ENCODE results near the gene ELMO2.
"Not testable (repeated sequence)": the region's sequence is repeated elsewhere in the genome, so short reads cannot be mapped to it uniquely, and the experiment has no call there.

ELMO2 gene

GRCh38 chr20:46402331-46402811 is 4.0 kb downstream of the ELMO2 start:
- no peak for DNase-seq

DNA sequence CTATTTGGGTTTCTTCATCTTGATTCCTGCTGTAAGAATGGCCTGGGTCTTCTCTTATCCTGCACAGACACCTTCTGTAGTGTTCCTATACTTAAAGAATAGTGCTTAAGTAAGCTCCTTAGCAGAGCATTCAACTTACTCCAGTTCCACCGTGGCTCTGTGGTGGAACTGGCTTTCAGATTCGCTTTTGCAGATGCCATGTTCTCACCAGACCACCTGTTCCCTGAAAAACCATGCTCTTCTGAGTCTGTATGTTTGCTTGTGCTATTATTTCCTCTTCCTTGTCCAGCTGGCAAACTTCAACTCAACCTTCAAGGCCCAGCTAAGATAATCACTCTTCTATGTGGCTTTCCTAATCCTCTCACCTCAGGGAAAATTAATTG is 4.9 kb downstream of the ELMO2 start:
- no peak for DNase-seq

DNA sequence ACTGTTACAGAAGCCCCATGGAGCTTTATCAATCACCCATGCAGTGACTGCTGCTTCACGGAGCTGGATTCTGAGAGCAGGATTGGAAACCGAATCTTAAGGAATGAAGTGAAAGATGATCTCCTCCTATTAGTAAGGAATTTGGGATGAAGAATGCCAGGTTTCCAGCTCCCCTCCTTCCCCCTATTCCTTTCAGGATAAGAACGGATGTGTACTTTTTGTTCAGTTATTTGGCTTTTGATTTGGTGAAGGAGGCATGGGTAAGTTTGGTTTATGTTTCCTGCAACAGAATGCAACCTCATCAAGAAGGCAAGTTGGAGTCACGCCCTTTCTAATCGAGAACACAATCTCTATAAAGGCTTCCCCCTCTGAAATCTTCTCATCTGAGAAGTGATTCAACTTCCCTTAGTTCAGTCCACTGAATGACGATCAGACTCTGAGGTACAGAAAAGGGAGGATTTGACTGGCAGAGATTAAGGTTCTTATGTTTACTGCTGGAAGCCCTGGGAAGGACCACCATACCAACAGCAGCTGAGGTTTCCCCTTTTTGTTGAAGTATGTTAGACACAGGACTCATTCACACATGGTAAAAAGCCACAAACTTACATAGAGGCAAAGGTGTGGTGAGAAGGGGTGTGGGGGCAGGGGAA is 5.5 kb downstream of the ELMO2 start:
- no peak for DNase-seq

DNA sequence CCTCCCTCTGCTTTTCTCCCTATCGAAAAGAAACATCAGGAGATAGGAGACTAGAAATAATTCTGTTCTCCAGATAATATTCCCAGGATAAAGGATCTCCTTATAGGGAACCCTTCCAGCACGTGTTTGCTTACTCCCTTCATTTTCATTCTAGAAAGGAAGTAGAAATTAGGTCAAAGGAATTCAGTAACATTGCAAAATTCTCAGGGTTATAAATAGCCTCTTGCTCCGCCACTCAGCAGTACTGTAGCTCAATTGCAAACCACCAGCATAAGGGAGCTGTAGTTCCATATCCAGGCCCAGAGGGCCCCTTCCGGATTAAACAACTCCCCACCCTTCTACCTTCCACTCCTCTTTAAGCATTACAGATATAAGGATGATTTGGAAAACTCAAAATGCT is 6.2 kb downstream of the ELMO2 start:
- DNase-seq: no peak

DNA sequence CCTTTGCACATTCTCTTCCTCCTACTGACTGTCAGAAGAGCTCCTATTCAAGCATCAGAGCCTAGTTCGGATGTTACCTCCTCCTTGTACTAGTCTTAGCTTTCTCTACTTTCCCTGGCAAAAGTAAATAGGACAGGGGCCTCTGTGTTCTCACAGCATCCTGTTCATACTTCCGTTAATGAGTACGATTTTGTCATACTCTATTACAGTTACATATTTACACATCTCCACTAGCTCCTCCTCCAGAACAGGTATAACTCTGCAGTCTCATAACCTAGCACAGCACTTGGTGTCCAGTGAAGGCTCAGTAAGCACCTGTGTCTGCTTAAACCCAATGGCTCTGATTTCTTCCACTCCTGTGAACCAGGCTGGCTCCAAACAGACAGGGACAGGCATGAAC is 7.0 kb downstream of the ELMO2 start:
- DNase-seq: no peak

DNA sequence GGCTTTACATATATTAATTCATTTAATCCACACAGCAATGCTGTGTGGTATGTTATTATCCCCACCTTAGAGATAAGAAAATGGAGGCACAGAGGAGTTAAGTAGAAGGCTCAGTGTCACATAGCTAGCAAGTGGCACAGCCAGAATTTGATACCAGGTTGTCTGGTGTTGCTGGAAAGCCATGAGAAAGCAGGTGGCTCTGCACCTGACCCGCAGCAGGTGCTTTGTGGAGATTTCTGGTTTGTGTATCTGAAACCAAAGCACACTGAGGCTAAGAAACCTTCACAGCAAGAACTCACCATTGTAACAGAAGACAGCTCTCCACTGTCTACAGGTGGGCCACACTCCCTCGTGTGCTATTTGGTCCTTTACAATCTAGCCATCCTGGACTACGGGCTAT is 7.5 kb downstream of the ELMO2 start:
- DNase-seq: no peak

DNA sequence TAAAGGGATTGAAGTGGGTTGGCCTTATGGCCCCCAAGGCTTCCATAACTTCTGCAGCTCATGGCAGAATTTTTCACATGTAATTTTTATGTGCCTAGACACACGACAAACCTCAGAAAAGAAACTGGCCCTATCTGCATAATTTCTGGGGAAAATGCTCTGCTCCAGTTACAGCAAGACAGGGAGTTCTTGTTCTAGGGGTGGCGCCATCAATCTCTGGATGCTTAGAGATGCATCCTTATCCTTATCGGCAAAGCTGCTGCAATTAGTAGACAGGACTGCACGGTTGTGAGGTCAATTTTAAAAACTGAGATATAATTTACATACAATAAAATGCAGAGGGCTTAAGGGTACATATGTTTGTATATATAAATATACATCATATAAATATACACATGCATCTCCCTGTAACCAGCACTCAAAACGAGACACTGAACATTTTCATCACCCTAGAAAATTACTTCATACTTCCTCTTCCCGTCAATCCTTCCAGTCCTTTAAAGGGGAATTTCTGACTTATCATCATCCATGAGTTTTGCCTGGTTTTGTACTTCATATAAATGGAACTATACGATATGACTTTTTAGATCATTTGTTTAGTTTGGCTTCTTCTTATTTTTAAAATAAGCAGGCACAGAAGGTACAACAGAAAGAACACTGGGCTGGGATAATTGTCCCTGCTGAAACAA is 10.2 kb downstream of the ELMO2 start:
- no peak for DNase-seq

- DNase-seq: no peak
Measured at GRCh38 chr20:46394872-46395760, 11.3 kb downstream of the ELMO2 start.

- no peak for DNase-seq
Measured at GRCh38 chr20:46393967-46394366, 12.4 kb downstream of the ELMO2 start.

- no peak for DNase-seq
Measured at GRCh38 chr20:46388937-46389336, 17.5 kb downstream of the ELMO2 start.

DNA sequence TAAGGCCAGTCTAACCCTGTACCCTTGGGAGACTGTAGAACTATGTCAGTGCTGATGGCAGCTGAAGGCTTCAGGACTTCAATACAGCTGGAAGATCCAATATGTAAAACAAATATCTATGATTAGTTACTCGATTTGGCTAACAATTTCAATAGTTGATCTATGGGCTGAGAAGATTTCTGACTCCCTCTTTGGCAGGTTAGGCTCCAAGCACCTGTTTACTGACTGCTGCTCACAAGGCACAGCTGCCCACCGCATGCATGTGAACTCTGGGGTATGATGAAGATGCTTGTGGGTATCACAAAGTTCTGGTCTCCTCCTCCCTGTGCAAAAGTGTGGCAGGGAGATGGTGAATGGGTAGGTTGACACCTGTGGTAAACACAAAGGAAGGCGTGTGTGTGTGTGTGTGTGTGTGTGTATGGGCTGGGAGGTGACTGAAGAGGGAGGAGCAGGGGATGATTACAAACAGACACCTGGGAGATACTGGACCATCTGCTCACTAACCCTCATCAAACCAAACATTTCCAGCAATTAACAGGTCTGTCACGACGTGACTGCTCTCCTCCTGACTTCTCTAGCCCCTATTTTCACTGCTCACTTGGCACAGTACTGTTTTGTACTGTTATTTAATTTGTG is 18.1 kb downstream of the ELMO2 start:
- no peak for DNase-seq

- DNase-seq: not testable (repeated sequence)
Measured at GRCh38 chr20:46387054-46387453, 19.4 kb downstream of the ELMO2 start.

GRCh38 chr20:46378412-46379009 is 27.9 kb downstream of the ELMO2 start:
- DNase-seq: no peak

DNA sequence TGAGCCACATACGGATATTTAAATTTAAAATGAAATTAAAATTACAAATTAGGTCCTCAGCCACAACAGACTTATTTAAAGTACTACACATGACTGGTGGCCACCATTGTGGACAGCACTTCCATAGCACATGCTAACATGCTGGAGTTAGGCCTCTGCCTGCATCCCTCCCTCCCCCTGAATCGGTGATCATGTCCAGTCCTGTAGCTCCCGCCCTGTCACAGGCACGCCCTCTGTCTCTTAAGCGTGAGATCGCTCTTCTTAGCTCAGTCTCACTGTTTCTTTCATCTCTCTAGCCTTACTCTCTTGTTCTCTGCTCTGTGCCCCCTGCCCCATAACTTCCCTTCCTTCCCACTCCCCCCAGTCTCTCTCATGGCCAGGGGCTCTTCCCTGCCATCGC is 28.9 kb downstream of the ELMO2 start:
- DNase-seq: no peak

- no peak for DNase-seq
Measured at GRCh38 chr20:46376196-46376785, 30.1 kb downstream of the ELMO2 start.

- DNase-seq: peak; percentile 49
Measured at GRCh38 chr20:46375771-46376170, 30.6 kb downstream of the ELMO2 start.

- no peak for DNase-seq
Measured at GRCh38 chr20:46374383-46374782, 32.0 kb downstream of the ELMO2 start.

- no peak for DNase-seq
Measured at GRCh38 chr20:46371656-46372055, 34.8 kb downstream of the ELMO2 start.

DNA sequence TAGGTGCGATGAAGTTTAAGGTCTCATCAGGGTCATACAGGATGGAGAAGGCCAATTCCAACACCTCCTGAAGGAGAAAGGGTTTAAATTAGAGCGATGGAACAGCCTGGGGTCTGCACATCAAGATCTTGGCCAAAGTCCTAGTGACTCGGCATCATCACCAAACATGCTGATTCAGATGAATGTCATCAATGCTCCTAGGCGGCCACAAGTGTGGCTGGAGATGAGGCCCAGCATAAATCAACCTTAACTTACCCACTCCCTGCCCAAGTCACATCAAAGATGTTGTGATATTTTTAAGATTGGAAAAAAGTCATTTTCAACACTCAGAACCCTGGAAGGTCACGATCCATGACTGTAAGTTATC is 37.5 kb downstream of the ELMO2 start:
- DNase-seq: no peak

- DNase-seq: peak; percentile 81
Measured at GRCh38 chr20:46367967-46368901, 38.2 kb downstream of the ELMO2 start.

DNA sequence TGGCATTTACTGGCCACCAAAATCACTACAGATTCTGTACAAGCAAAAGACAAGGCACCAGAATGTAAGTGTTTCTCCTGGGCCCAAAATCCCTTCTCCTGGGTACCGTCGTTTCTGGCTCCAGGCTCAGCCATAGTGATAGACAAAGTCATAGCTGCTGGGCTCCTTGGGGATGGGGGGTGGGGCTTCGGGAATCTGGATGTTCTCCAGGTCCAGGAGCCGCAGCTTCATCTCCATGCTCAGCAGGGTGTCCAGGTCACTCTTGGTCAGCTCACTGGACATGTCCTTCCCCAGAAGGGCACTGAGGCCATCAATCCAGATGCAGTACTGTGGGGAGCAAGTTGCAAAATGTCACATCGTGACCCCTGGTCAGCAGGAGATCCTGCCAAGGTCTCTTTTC is 39.2 kb downstream of the ELMO2 start:
- no peak for DNase-seq

All from NCI-H226 (cell line).